Subcutaneous adipose tissue (tissue), 4 donors: ENCODE results near the gene CATSPERD. TPM values are rescaled to one million over a fixed set of nuclear protein-coding genes. Genes with fewer than 3 reads are reported as not detected.

Experiments used
- CTCF ChIP-seq: fragments of 450-650 bp; IDR thresholded peaks from one replicate; pipeline ENCODE4 v1.5.1; 2016; ENCODE audit warnings: low read depth, mild to moderate bottlenecking, control low read depth, antibody characterized with exemption, moderate library complexity
- total RNA-seq, 4 donors: library from RNA; depleted of rRNA; stranded (reverse); fragments of >200 nt; gene quantifications; one replicate each; pipeline ENCODE4 v1.1.0, GENCODE V29; 2016

Gene CATSPERD
- total RNA-seq, 4 donors from 2014 or later = not detected

GRCh38 chr19:5687360-5688198 lies 32.9 kb upstream of the CATSPERD start:
- TF ChIP-seq CTCF = no peak

DNA sequence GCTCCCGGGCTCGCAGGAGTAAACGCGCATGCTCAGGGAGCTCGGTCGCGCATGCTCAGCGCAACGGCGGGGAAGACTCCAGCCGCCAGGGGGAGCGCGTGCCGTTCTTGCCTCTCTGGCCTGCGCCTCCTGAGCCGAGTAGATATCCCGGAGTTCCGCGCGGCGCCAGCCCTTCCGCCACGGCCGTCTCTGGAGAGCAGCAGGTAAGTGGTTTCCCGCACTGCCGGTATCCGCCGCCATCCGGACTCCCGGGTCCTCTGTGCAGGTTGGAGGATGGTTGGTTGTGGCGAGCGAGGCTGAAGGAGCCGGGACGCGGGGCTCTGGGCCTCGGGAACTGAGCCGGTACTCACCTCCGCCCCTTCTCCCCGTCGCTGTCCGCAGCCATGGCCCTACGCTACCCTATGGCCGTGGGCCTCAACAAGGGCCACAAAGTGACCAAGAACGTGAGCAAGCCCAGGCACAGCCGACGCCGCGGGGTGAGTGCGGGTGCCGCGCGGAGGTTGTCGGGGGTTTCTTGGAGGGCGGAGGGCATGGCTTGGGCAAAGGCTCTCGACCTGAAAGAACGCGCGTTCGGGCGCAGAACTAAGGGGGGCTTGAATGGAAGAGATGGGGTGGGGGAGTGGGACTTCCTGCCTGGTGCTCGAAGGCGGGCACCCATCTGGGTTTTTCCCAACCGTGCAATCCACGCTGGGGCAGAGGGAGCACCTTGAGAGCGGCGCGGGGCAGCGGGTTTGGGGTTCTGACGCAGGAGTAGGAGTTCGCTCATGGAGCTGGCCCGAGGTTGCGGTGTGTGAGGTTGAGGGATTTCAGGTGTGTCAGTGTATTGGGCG lies 30.1 kb upstream of the CATSPERD start, which contains the start of gene RPL36:
TSS of gene RPL36 (plus strand) at position 171 of the 830 bp plus-strand sequence. CDS start at position 384, 213 bp downstream.
- TF ChIP-seq CTCF = no peak

- TF ChIP-seq CTCF = no peak
These were observed 29.2 kb upstream of the CATSPERD start for GRCh38 chr19:5690955-5691821.

GRCh38 chr19:5691822-5692722 lies 28.4 kb upstream of the CATSPERD start:
- TF ChIP-seq CTCF = no peak

DNA sequence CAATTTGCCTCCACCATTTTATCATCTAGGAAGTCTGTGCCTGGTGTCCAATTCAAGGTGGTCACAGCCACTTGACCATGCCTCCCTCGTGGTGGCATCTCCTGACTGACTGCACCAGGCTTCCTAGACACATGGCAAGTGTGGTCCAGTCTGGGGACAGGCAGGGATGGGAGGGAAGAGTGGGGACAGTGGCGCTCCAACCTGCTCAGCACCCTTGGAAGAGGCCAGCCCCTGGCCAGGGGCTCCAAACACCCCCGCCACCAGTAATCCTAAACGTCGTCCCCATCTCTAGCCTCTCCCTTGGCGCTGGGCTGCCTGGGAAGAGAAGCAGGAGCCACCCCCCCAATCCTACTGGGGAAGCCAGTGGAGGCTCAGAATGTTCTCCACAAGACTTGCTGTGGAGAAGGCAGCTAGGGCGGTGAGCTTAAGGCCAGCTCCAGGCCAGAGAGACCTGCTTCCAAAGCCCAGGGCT lies 27.7 kb upstream of the CATSPERD start:
- TF ChIP-seq CTCF = no peak
